Sigmoid colon (tissue), 7 donors: ENCODE measurements around the gene PHLDB2. TPM values are rescaled to one million over a fixed set of nuclear protein-coding genes. Genes with fewer than 3 reads are reported as not detected.

Experiments used
- DNase-seq: peaks from one replicate; pipeline ENCODE4 v3.0.0-alpha.2; 2019
- H3K27ac ChIP-seq, 4 donors: fragments of 200-600 bp; sonication (generic); one replicate each; pipeline ENCODE4 v1.5.1; 2016 to 2019; ENCODE audit warnings: mild to moderate bottlenecking in 1 of 4
- H3K27me3 ChIP-seq, 3 donors: fragments of 200-600 bp; sonication (generic); one replicate each; pipeline ENCODE4 v1.5.1; 2019; ENCODE audit warnings: mild to moderate bottlenecking in 1 of 3
- H3K36me3 ChIP-seq, 4 donors: fragments of 200-600 bp; sonication (generic); one replicate each; pipeline ENCODE4 v1.5.1; 2016 to 2019
- H3K4me1 ChIP-seq, 4 donors: fragments of 200-600 bp; sonication (generic); one replicate each; pipeline ENCODE4 v1.5.1; 2017 to 2019
- H3K4me3 ChIP-seq, 4 donors: fragments of 200-600 bp; sonication (generic); one replicate each; pipeline ENCODE4 v1.5.1; 2017 to 2019; ENCODE audit warnings: mild to moderate bottlenecking in 2 of 4, moderate library complexity in 1 of 4
- H3K9me3 ChIP-seq, 4 donors: fragments of 200-600 bp in 3 of 4; sonication (generic) in 3 of 4; one replicate each; pipeline versions ENCODE4 v1.5.1 to v1.6.1; 2013 to 2019
- CTCF ChIP-seq, 4 experiments: fragments of 450-650 bp in 3 of 4; fragments of 200-600 bp in 1 of 4; IDR thresholded peaks; one replicate each; pipeline ENCODE4 v1.5.1; 2016 to 2019; ENCODE audit warnings: antibody characterized with exemption in 4 of 4, mild to moderate bottlenecking in 3 of 4, moderate library complexity in 2 of 4
- EP300 ChIP-seq, 4 donors: sonication (generic); formaldehyde crosslinking; IDR thresholded peaks; one replicate each; pipeline ENCODE4 v1.6.1; 2017; ENCODE audit warnings: antibody characterized with exemption in 4 of 4
- POLR2A ChIP-seq, 2 donors: fragments of 450-650 bp; IDR thresholded peaks; one replicate each; pipeline ENCODE4 v1.6.1; 2016; ENCODE audit warnings: antibody characterized with exemption in 2 of 2, mild to moderate bottlenecking in 2 of 2, moderate library complexity in 2 of 2
- POLR2AphosphoS5 ChIP-seq, 4 donors: sonication (generic); formaldehyde crosslinking; IDR thresholded peaks; one replicate each; pipeline ENCODE4 v1.6.1; 2017; ENCODE audit warnings: antibody characterized with exemption in 4 of 4
- WGBS, 2 donors: extraction: QIAGEN DNeasy Blood & Tissue Kit; methylation state at CpG; one replicate each; pipeline ENCODE4 v1.1.7; 2013; 5-methylcytosine and 5-hydroxymethylcytosine counted together
- intact Hi-C: fragments of 100-400 bp; cut with DNase I; formaldehyde crosslinking; loops from one replicate; pipeline ENCODE4 v1.15.1; 2023
- polyA plus RNA-seq, 3 donors: library from polyadenylated mRNA; stranded (reverse); fragments of 200-250 nt; gene quantifications; one replicate each; pipeline ENCODE4 v1.2.3, GENCODE V29; 2013
- total RNA-seq, 4 donors: library from RNA; depleted of rRNA; stranded (reverse); fragments of >200 nt; gene quantifications; one replicate each; pipeline ENCODE4 v1.1.0, GENCODE V29; 2016
- donor health status: healthy with polysubstance abuse.
- donor health status: Bipolar disorder and iron deficiency.
- donor health status: healthy.

The PHLDB2 gene
- total and polyA plus RNA-seq, 7 donors, result 4.4 to 471 (median 120) TPM

- Histone ChIP-seq H3K27ac (peak overlapping the region in 2 of 4 donors; percentile 35 to 99), H3K4me1 (peaks cover 0 to 46% (median 22%) of the 10 kb centered on the region in 4 donors), H3K9me3 (no peaks in the 10 kb centered on the region), H3K36me3 (no peaks in the 10 kb centered on the region), H3K27me3 (no peaks in the 10 kb centered on the region), H3K4me3 (no peak overlapping the region)
- TF ChIP-seq CTCF (IDR thresholded peaks at IDR 0.05) (no peak), POLR2A (IDR thresholded peaks at IDR 0.05) (no peak), POLR2AphosphoS5 (IDR thresholded peaks at IDR 0.05) (no peak), EP300 (IDR thresholded peaks at IDR 0.05) (no peak)
- intact Hi-C loops, result loop anchor here (5.0 to 10.0 kb wide), 2 partner anchors 55 to 93 kb away; no protein-coding TSS in a partner anchor
- 74 to 76% methylated on average over 6 of the region's 6 CpGs for WGBS, 2 donors
- DNase-seq, result no peak
Observed at GRCh38 chr3:111857474-111857873, 1.6 kb upstream of the PHLDB2 start.

GRCh38 chr3:111858642-111859041, 423 bp upstream of the PHLDB2 start:
- DNase-seq, result no peak
- intact Hi-C loops, result loop anchor here (5.0 to 10.0 kb wide), 2 partner anchors 56 to 94 kb away; no protein-coding TSS in a partner anchor
- H3K4me1 ChIP-seq, result peaks cover 0 to 46% (median 29%) of the 10 kb centered on the region in 4 donors
- H3K9me3 ChIP-seq, result no peaks in the 10 kb centered on the region
- no peak for TF ChIP-seq POLR2AphosphoS5 (IDR thresholded peaks at IDR 0.05)
- H3K27ac ChIP-seq, result peak overlapping the region; percentile 95 to 99 (median 99)
- H3K36me3 ChIP-seq, result no peaks in the 10 kb centered on the region
- peak overlapping the region; percentile 69 to 97 (median 88) for H3K4me3 ChIP-seq
- 50 to 55% methylated on average over 10 of the region's 10 CpGs for WGBS, 2 donors
- H3K27me3 ChIP-seq, result no peaks in the 10 kb centered on the region

DNA sequence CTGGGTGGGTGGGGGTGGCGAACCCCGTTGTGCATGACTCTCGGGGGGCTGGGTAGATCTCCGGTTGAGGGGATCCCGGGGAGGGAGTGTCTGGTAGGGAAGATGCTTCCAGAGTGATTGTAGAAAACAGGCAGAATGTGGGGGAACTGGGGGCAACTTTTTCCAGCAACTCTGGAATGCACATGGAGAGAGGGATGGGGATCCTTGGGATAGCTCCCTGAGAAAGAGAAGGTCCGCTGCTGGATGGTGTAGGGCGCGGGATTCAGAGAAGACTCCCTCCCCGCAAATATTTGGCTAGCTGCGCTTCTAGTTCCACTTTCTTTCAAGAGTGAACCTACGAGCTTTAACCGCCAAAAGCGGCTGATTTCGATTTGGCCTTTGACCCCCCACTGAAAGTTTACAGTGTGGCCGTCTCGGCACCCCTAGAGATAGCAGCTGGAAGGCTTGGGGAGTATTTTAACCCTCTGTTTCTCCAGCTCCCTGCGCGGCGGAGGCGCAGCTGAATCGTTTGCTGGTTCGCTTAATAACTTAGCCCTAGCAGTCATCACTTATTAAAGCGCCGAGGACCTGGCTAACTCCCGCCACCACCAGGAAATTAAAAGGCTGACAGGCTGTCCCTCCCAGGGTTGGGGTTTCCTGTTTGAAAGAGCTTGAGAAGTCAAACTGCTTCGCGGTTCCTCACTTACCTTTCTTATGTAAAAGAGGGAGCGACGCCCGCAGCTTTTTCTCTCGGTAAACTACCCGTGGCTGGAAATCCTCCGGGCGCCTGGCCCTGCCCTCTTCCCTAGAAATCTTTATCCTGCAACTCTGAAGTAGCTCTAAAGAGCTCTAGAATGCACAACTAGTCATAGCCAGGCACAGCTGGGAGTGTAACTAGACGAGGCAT, 1.2 kb downstream of the PHLDB2 start:
- 0 to 1% methylated on average over 35 of the region's 35 CpGs for WGBS, 2 donors
- intact Hi-C loops, result loop anchor here (2.0 to 10.0 kb wide), 4 partner anchors 58 to 143 kb away; no protein-coding TSS in a partner anchor
- Histone ChIP-seq H3K4me3 (peak overlapping the region; percentile 69 to 97 (median 88)), H3K27ac (peak overlapping the region; percentile 95 to 99 (median 99)), H3K4me1 (peaks cover 0 to 61% (median 43%) of the 10 kb centered on the region in 4 donors), H3K9me3 (no peaks in the 10 kb centered on the region), H3K27me3 (no peaks in the 10 kb centered on the region), H3K36me3 (no peaks in the 10 kb centered on the region)
- DNase-seq, result peak; percentile 93
- TF ChIP-seq EP300 (IDR thresholded peaks at IDR 0.05) (no peak), POLR2A (IDR thresholded peaks at IDR 0.05) (peak; percentile 38 to 43), POLR2AphosphoS5 (IDR thresholded peaks at IDR 0.05) (peak; percentile 72 to 81 (median 76)), CTCF (IDR thresholded peaks at IDR 0.05) (peak; percentile 52 to 64 (median 54))

GRCh38 chr3:111861391-111861790, 2.3 kb downstream of the PHLDB2 start:
- WGBS, 2 donors, result 76 to 82% methylated on average over 7 of the region's 7 CpGs

More at GRCh38 chr3:111861391-111861790, 2.3 kb downstream of the PHLDB2 start:
- Histone ChIP-seq H3K27me3 (no peaks in the 10 kb centered on the region), H3K27ac (peak overlapping the region; percentile 95 to 99 (median 99)), H3K4me1 (peaks cover 0 to 70% (median 53%) of the 10 kb centered on the region in 4 donors), H3K4me3 (peak overlapping the region; percentile 69 to 97 (median 88)), H3K9me3 (no peaks in the 10 kb centered on the region), H3K36me3 (no peaks in the 10 kb centered on the region)
- no peak for DNase-seq
- intact Hi-C loops, result loop anchor here (2.0 kb wide), 2 partner anchors 123 to 145 kb away; no protein-coding TSS in a partner anchor
- TF ChIP-seq CTCF (IDR thresholded peaks at IDR 0.05) (no peak), POLR2AphosphoS5 (IDR thresholded peaks at IDR 0.05) (no peak), EP300 (IDR thresholded peaks at IDR 0.05) (no peak), POLR2A (IDR thresholded peaks at IDR 0.05) (no peak)
